ENCODE data around the gene CACNA1H.
"Not testable (repeated sequence)": the region's sequence is repeated elsewhere in the genome, so short reads cannot be mapped to it uniquely, and the experiment has no call there.

Gene CACNA1H

GRCh38 chr16:1176280-1176897 is 23.5 kb downstream of the CACNA1H start:
- no peak for DNase-seq

DNA sequence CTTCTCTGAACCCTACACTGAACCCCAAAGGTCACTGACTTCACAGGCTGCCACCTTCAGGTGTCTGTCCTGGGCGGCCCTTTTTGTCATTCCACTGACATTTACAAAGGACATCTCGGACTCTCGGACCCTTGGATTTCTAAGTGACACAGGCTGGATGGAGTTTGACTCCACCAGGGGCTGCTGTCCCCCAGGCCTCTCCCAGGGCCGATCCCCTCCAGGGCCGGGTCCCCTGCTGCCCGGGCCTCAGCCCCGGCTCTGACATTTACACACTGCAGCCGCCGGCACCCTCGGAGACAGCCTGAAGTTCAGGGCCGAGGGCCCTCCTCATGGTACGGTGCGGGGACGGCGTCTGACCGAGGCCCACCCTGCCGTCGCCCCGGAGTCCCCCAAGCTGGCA is 24.1 kb downstream of the CACNA1H start:
- DNase-seq, result no peak

DNA sequence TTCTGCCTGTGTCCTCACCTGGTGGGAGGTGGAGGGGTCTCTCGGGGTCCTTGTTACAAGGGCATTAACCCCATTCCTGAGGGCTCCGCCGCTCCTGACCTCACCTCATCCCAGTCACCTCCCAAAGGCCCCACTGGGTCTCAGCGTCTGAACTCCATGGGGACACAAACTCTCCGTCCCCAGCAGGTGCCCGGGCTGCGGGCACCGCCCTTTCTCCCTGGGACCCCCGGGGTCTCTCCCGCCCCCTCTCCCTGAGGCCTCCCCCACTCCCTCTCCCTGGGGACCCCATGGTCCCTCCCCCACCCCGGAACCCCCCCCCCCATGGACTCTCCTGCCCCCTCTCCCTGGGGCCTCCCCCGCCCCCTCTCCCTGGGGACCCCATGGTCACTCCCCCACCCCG is 24.8 kb downstream of the CACNA1H start:
- DNase-seq, result no peak

DNA sequence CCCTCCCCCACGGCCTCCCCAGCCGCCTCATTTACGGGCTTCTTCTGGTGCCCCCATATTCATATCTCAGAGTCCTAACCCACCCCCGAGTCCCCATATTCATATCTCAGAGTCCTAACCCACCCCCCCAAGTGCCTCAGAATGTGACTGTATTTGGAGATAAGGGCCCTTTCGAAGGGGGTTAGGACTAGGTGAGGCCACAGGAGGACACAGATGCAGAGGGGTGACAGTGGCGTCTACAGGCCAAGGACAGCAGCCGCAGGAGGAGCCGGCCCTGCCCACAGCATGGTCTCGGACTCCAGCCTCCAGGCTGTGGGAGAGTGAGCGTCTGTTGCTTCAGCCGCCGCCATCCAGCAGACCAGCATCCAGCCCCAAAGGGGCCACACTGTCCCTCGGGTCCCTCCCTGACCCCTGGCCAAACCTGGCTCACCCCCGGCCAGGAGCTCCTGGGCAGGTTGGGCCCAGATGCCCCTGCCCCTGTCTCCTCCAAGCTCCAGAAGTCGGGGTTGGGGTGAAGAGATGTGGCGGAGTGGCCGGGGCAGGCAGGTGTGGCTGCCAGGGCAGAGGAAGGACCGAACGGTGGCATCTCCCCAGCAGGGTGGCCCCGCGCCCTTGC is 25.5 kb downstream of the CACNA1H start:
- no peak for DNase-seq

DNA sequence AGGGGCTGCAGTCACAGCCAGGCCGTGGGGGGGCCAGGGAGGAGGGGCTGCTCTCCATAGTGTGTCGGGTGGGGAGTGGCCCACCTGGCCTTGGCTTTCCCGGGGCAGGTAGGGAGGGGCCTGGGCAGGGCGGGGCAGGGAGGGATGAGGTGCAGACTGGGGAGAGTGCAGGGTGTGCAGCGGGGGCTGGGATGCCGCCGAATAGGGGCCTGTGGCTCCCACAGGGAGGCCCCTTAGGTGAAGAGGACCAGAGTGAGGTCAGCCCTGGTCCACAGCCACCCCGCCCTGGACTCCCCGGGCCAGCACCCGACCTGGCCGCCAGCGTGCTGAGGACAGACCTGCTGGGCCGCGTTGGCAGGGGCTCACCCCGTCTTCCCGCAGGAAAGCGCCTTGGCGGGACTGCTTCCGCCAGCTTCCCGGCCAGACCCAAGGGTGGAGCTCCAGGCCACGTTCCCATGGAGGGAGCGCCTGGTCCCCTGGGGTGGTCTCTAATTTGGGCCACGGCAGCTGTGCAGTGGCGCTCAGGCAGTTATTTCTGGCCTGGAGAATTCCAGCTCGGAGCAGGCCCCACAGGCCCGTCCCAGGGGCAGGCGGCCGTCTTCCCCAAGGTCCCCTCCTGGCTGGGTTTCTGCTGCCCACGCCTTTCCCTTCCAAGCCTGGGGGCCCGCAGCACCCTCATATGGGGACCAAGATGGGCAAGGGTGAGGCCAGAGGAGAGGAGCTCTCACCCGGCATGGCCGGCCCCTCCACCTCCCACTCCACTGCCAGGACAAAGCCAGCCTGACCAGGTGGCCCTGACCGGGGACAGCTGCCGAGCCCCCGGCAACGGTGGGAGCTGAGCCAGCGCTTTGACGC is 27.9 kb downstream of the CACNA1H start:
- no peak for DNase-seq

GRCh38 chr16:1181404-1182315 is 28.8 kb downstream of the CACNA1H start:
- DNase-seq, result no peak

DNA sequence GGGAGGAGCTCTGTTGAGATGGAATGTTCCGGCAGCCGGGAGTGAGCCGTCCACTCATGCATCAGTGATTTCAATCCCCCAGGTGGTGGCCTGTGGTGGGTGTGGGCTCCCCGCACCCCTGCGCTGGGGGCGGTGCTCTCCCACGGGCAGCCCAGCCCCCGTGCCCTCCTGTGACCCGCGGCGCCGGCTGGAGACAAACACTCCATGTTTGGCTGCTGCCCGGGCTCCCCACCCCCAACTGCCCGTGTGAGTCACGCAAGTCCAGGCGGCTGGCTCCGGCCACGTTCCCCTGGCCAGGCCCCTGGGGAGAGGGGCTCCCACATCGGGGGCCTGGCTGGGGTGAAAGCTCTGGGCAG is 29.4 kb downstream of the CACNA1H start:
- no peak for DNase-seq

DNA sequence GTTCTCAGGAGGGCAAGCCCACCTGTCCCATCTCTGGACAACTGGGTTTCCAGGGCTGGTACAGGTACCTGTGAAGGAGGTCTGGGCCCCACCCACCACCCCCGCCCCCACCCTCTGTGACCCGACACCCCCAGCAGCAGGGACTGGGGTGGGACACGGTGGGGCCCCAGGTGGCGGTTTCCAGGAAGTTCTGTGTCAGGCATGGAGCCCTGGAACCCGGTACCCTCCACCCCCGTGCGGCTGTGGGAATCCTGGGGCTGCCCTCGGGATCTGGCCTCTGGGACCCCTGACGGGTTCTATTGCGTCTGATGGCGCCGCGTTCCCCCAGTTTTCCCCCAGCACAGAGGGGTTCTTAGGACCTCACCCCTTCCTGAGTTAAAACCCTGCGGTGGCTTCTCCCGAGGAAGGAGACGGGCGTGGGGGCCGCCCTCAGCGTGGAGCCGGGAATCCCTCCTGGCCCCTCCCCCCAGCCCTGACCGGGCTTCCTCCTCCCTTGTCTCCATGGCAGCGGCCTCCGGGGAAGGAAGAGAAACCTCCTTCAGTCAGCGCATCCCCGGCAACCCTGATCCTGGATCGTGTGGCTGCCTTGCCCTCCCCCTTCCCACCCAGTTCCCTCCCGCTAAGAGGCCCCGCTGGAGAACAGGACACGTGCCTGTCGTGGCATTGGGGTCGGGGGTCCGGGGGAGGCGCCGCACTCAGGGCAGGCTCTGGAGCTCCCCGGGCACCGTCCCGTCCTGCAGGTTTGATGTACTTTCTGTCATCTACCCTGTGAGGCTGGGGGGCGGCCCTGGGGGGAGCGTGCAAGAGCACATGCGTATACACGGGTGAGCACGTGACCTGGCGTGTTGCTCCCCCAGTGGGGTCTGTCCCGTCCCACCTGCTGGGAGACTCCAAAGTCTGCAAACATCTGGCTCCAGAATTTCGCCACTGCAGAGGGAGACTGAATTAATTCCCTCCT is 30.3 kb downstream of the CACNA1H start:
- no peak for DNase-seq

DNA sequence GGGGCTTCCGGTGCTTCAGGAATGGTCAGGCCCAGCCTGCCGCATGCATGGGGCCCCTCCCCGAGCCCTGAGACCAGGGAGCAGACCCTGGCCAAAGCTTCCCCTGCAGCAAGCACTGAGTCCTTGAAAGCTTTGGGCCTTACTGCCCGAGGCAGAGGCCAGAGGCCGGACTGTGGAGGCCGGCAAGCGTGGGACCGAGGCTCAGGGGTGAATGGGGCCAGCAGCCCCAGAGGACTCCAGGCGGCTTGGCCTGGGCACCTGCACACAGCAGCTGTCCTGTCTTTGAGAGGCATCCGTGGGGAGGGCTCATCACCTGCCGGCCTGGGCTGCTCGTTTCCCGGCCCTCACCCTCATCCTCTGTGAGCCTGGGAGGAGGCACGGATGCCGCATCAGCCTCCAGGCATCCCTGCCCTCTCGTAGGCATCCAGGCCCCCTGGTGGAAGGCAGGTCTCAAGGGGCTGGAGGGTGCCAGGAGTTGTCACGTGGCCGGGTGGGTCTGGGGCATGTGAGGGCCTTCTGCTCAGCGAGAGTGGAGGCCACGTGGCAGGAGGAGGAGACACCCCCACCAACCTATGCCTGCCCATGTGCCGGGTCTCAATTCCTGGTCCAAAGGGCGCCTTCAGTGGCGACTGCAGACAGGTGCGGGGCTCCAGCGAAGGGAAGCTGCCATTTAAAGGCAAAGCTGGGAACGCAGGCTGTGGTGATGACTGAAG is 31.4 kb downstream of the CACNA1H start:
- no peak for DNase-seq

GRCh38 chr16:1184980-1185379 is 32.1 kb downstream of the CACNA1H start:
- no peak for DNase-seq

DNA sequence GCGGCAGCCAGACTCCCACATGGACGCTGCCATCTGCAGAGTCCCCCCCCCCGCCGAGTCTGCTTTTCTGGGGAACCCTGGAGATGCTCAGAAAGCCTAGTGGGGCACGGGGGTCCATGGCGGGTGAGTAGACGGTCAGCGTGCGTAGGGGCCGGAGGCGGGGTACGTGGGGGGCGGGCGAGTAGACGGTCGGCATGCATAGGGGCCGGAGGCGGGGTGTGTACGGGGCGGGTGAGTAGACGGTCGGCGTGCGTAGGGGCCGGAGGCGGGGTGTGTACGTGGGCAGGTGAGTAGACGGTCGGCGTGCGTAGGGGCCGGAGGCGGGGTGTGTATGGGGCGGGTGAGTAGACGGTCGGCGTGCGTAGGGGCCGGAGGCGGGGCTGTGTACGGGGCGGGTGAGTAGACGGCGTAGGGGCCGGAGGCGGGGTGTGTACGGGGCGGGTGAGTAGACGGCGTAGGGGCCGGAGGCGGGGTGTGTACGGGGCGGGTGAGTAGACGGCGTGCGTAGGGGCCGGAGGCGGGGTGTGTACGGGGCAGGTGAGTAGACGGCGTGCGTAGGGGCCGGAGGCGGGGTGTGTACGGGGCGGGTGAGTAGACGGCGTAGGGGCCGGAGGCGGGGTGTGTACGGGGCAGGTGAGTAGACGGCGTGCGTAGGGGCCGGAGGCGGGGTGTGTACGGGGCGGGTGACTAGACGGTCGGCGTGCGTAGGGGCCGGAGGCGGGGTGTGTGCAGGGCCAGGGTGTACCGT is 32.7 kb downstream of the CACNA1H start:
- DNase-seq, result not testable (repeated sequence)

GRCh38 chr16:1188432-1189189 is 35.7 kb downstream of the CACNA1H start:
- no peak for DNase-seq

- no peak for DNase-seq
These were observed 36.5 kb downstream of the CACNA1H start for GRCh38 chr16:1189455-1189854.

GRCh38 chr16:1190789-1191188 is 37.9 kb downstream of the CACNA1H start:
- DNase-seq, result not testable (repeated sequence)

- no peak for DNase-seq
These were observed 39.6 kb downstream of the CACNA1H start for GRCh38 chr16:1192384-1193073.

DNA sequence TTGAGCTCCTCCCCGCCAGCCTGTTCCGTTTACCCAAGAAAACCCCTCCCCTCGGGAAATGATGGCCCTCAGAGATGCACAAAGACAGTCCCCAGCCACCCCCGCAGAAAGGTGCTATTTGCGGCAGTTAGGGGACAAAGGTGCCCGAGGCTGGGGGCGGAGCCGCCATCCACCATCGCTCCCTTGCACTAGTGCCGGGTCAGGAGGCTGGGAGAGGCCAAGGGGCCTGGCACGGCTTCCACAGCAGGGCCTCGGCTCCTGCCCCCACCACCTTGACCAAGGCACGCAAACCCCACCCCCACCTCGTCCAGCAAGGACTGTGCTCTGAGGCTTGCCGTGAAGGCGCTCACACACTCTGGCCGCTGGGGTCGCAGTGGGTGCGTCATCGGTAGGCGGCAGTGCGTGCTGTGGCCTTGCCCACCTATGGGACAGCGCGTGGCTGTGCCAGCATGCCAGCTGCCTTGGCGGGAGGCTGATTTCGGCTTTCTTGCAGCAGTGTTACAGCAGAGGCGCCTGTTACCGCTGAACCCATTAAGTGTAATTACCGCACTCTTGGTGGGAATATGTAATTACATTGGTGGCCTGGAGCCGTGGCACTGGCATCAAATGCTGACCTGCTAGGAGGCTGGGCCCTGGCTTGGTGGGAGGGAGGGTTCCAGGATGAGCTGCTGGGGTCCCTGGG is 40.4 kb downstream of the CACNA1H start:
- no peak for DNase-seq

GRCh38 chr16:1193825-1194581 is 41.1 kb downstream of the CACNA1H start:
- DNase-seq, result no peak
